Measurements from ENCODE around the gene ARHGEF37.

DNA sequence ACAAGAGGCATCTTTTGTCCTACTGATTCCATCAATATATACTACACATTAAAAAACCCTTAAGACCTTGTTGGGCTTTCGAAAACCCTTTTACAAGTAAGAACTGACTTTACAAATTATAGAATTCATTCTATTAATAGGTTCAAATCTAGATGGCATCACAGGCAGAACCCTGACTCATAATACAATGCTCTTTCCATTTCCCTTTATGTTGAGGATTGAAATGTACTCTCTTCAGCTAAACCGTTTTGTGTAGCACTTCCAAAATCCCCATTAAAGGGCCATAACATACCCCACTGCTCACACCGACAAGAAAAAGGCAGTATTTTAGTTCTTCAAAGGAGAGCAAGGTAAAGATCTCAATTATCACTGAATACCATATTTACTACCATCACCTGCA, 41.2 kb upstream of the ARHGEF37 start:
- TF ChIP-seq, protein P1, sequence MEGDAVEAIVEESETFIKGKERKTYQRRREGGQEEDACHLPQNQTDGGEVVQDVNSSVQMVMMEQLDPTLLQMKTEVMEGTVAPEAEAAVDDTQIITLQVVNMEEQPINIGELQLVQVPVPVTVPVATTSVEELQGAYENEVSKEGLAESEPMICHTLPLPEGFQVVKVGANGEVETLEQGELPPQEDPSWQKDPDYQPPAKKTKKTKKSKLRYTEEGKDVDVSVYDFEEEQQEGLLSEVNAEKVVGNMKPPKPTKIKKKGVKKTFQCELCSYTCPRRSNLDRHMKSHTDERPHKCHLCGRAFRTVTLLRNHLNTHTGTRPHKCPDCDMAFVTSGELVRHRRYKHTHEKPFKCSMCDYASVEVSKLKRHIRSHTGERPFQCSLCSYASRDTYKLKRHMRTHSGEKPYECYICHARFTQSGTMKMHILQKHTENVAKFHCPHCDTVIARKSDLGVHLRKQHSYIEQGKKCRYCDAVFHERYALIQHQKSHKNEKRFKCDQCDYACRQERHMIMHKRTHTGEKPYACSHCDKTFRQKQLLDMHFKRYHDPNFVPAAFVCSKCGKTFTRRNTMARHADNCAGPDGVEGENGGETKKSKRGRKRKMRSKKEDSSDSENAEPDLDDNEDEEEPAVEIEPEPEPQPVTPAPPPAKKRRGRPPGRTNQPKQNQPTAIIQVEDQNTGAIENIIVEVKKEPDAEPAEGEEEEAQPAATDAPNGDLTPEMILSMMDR (IDR thresholded peaks at IDR 0.05) = no peak
- no peak for TF ChIP-seq POLR2A (IDR thresholded peaks at IDR 0.05)

Measured in Peyer's patch (tissue), 4 donors.